Kidney (tissue), 14 donors: Measurements from ENCODE around the gene NOTUM. TPM values are rescaled to one million over a fixed set of nuclear protein-coding genes. Genes with fewer than 3 reads are reported as not detected.
"Not testable (repeated sequence)": the region's sequence is repeated elsewhere in the genome, so short reads cannot be mapped to it uniquely, and the experiment has no call there.

Experiments used
- DNase-seq, 5 donors: peaks; one replicate each; pipeline ENCODE4 v3.0.0-alpha.2; 2013 to 2020
- FAIRE-seq: peaks from 2 replicates; lab custom pipeline; 2012; peaks lifted over from hg19 to GRCh38; lab: Jason Lieb, UNC
- H3K27ac ChIP-seq, 2 donors: one replicate each; pipeline ENCODE4 v1.7.0; 2013; ENCODE audit warnings: low read depth in 2 of 2, low read length in 2 of 2, inconsistent platforms in 1 of 2
- H3K27me3 ChIP-seq: one replicate; pipeline ENCODE4 v1.7.1; 2013; ENCODE audit warnings: low read length, inconsistent platforms; ENCODE audit not compliant: control insufficient read depth, insufficient read depth
- H3K36me3 ChIP-seq, 3 donors: one replicate each; pipeline versions ENCODE4 v1.7.0 to v1.7.1; 2013; ENCODE audit warnings: low read length in 3 of 3, control low read depth in 1 of 3, inconsistent platforms in 1 of 3; ENCODE audit not compliant: insufficient read depth in 3 of 3, control insufficient read depth in 2 of 3
- H3K4me1 ChIP-seq, 3 donors: one replicate each; pipeline versions ENCODE4 v1.7.0 to v1.7.1; 2013; ENCODE audit warnings: low read length in 3 of 3, inconsistent platforms in 1 of 3, low read depth in 1 of 3; ENCODE audit not compliant: control insufficient read depth in 2 of 3, insufficient read depth in 2 of 3
- H3K4me3 ChIP-seq, 3 donors: one replicate each; pipeline versions ENCODE4 v1.7.0 to v1.8.1; 2013; ENCODE audit warnings: low read length in 3 of 3, control low read depth in 1 of 3, inconsistent platforms in 1 of 3
- H3K9ac ChIP-seq, 3 donors: one replicate each; pipeline versions ENCODE4 v1.7.0 to v1.7.1; 2013; ENCODE audit warnings: low read length in 3 of 3, control low read depth in 1 of 3, inconsistent platforms in 1 of 3
- H3K9me3 ChIP-seq, 3 donors: one replicate each; pipeline versions ENCODE4 v1.7.0 to v1.7.1; 2013; ENCODE audit warnings: low read length in 3 of 3, control low read depth in 1 of 3, inconsistent platforms in 1 of 3; ENCODE audit not compliant: control insufficient read depth in 2 of 3, insufficient read depth in 1 of 3
- CTCF ChIP-seq: IDR thresholded peaks from 3 replicates; pipeline ENCODE4 v1.5.1; 2012; ENCODE audit warnings: mild to moderate bottlenecking, moderate library complexity, borderline replicate concordance; ENCODE audit not compliant: insufficient read depth; ENCODE audit errors: extremely low read depth
- intact Hi-C: fragments of 100-400 bp; cut with DNase I; formaldehyde crosslinking; loops from one replicate; pipeline ENCODE4 v1.11.1; 2022
- polyA plus RNA-seq: library from polyadenylated mRNA; stranded (reverse); fragments of 350-450 nt; fragmentation: Illumina TruSeq; extraction: RNeasy Lipid Tissue Mini Kit (QIAGEN cat#74804); gene quantifications from one replicate; pipeline ENCODE4 v1.2.3, GENCODE V29; 2014; ENCODE audit warnings: low read depth, low replicate concordance; ENCODE audit not compliant: insufficient read depth
- total RNA-seq: library from RNA; stranded (reverse); fragmentation: NEBNext Ultra II Directional; extraction: Animal tissue kit (Norgen Biotek cat#: 25700); gene quantifications from one replicate; pipeline ENCODE4 v1.2.1, GENCODE V29; 2021
- donor health status: control.
- donor health status: control.
- donor health status: control.
- donor health status: control.
- donor health status: control.
- donor health status: DM: yes; HTN: yes; CAD: no.
- donor health status: Normal renal cell carcinoma (clear cell type).

Gene NOTUM
- total and polyA plus RNA-seq, 2 donors from 2014 or later = not detected

- intact Hi-C loops = no loop called here
- no peaks in the 10 kb centered on the region for H3K9me3 ChIP-seq
- no peak for TF ChIP-seq CTCF
- no peaks in the 10 kb centered on the region for H3K36me3 ChIP-seq
- H3K4me1 ChIP-seq = peaks cover 0 to 3% (median 0%) of the 10 kb centered on the region in 3 donors
- H3K27ac ChIP-seq = no peak overlapping the region
- FAIRE-seq (no peak), DNase-seq (no peak)
- no peak overlapping the region for H3K4me3 ChIP-seq
- H3K27me3 ChIP-seq = peaks cover 10% of the 10 kb centered on the region
- H3K9ac ChIP-seq = no peak overlapping the region
These were observed 5.0 kb downstream of the NOTUM start for GRCh38 chr17:81955756-81956544.

GRCh38 chr17:81955058-81955681, 5.8 kb downstream of the NOTUM start:
- Histone ChIP-seq H3K4me1 (no peaks in the 10 kb centered on the region), H3K27me3 (peaks cover 10% of the 10 kb centered on the region), H3K9ac (no peak overlapping the region), H3K27ac (no peak overlapping the region), H3K4me3 (no peak overlapping the region), H3K9me3 (no peaks in the 10 kb centered on the region), H3K36me3 (no peaks in the 10 kb centered on the region)
- no peak for TF ChIP-seq CTCF
- intact Hi-C loops = no loop called here
- FAIRE-seq (no peak), DNase-seq (no peak)

GRCh38 chr17:81954131-81955057, 6.6 kb downstream of the NOTUM start:
- intact Hi-C loops = no loop called here
- peaks cover 10% of the 10 kb centered on the region for H3K27me3 ChIP-seq
- H3K4me1 ChIP-seq = no peaks in the 10 kb centered on the region
- no peak overlapping the region for H3K4me3 ChIP-seq
- H3K36me3 ChIP-seq = no peaks in the 10 kb centered on the region
- H3K9ac ChIP-seq = no peak overlapping the region
- FAIRE-seq = no peak
- H3K27ac ChIP-seq = no peak overlapping the region
- H3K9me3 ChIP-seq = no peaks in the 10 kb centered on the region
- no peak for TF ChIP-seq CTCF
- no peak for DNase-seq

- H3K9me3 ChIP-seq, H3K27ac ChIP-seq, H3K4me1 ChIP-seq, FAIRE-seq, H3K36me3 ChIP-seq, H3K4me3 ChIP-seq, DNase-seq, H3K9ac ChIP-seq, H3K27me3 ChIP-seq, intact Hi-C loops: not testable (repeated sequence)
These were observed 7.5 kb downstream of the NOTUM start for GRCh38 chr17:81953443-81953842.
